K562 (cell line): ENCODE data around the gene ANKRD34A. TPM values are rescaled to one million over a fixed set of nuclear protein-coding genes. Genes with fewer than 3 reads are reported as not detected.

Experiments
- ADNP ChIP-seq: fragments of 200-800 bp; sonication (Bioruptor generic); IDR thresholded peaks from 2 replicates; pipeline ENCODE4 v1.6.1; 2016; ENCODE audit warnings: missing genetic modification characterization, missing compliant biosample characterization
- ELF1 ChIP-seq: fragments of 200-800 bp; sonication (Bioruptor generic); IDR thresholded peaks from 2 replicates; pipeline ENCODE4 v1.6.1; 2016; ENCODE audit warnings: missing genetic modification characterization, missing compliant biosample characterization
- ERF ChIP-seq: fragments of 450-650 bp; formaldehyde crosslinking; IDR thresholded peaks from 2 replicates; pipeline ENCODE4 v1.4.0; 2020; ENCODE audit warnings: mild to moderate bottlenecking, mixed read lengths
- FOXJ3 ChIP-seq: sonication (generic); formaldehyde crosslinking; IDR thresholded peaks from 2 replicates; pipeline ENCODE4 v1.4.0; 2020; ENCODE audit warnings: mild to moderate bottlenecking, missing genetic modification reagents
- HDAC8 ChIP-seq: fragments of 450-650 bp; IDR thresholded peaks from 2 replicates; pipeline ENCODE4 v1.6.1; 2016; ENCODE audit warnings: mild to moderate bottlenecking, missing genetic modification characterization, moderate library complexity, missing compliant biosample characterization
- HNRNPH1 ChIP-seq: fragments of 200-400 bp; formaldehyde crosslinking; optimal IDR thresholded peaks from 2 replicates; pipeline ENCODE3; 2017; ENCODE audit warnings: low read depth, mild to moderate bottlenecking, low read length, moderate library complexity
- HSF4 ChIP-seq: fragments of 250-450 bp; sonication (Bioruptor Pico); IDR thresholded peaks from 2 replicates; pipeline ENCODE4 v2.1.2; 2022; ENCODE audit warnings: mild to moderate bottlenecking, moderate library complexity, borderline replicate concordance
- MEIS2 ChIP-seq: fragments of 450-650 bp; IDR thresholded peaks from 2 replicates; pipeline ENCODE4 v1.6.1; 2014; ENCODE audit warnings: mild to moderate bottlenecking; ENCODE audit not compliant: partially characterized antibody
- NFRKB ChIP-seq: fragments of 450-650 bp; IDR thresholded peaks from 2 replicates; pipeline ENCODE4 v1.6.1; 2016; ENCODE audit warnings: low read depth
- PPARD ChIP-seq: fragments of 250-450 bp; sonication (Bioruptor Pico); IDR thresholded peaks from 2 replicates; pipeline ENCODE4 v1.8.0; 2022; ENCODE audit warnings: inconsistent platforms, mild to moderate bottlenecking, moderate library complexity
- RFX1 ChIP-seq: fragments of 450-650 bp; IDR thresholded peaks from 2 replicates; pipeline ENCODE4 v1.6.1; 2016; ENCODE audit warnings: mild to moderate bottlenecking, moderate library complexity
- TAF1 ChIP-seq: IDR thresholded peaks from 2 replicates; pipeline ENCODE4 v1.6.1; 2011; ENCODE audit warnings: mild to moderate bottlenecking, low read length, moderate library complexity; ENCODE audit not compliant: insufficient read depth, control insufficient read depth, severe bottlenecking; ENCODE audit errors: extremely low read depth
- ZNF253 ChIP-seq: fragments of 250-450 bp; sonication (Bioruptor Pico); conservative IDR thresholded peaks from 2 replicates; pipeline ENCODE4 v1.6.1; 2021; ENCODE audit warnings: mild to moderate bottlenecking
- ZNF740 ChIP-seq, 3 experiments: fragments of 200-800 bp in 1 of 3; sonication (Bioruptor generic) in 1 of 3; sonication (generic) in 1 of 3; formaldehyde crosslinking in 1 of 3; IDR thresholded peaks; 2 replicates each; pipeline versions ENCODE4 v1.6.1 to v1.8.0; 2016 to 2022; ENCODE audit warnings: mild to moderate bottlenecking in 2 of 3, missing compliant biosample characterization in 2 of 3, missing genetic modification characterization in 2 of 3, missing genetic modification reagents in 1 of 3
- ZNF766 ChIP-seq: fragments of 200-800 bp; sonication (Bioruptor generic); conservative IDR thresholded peaks from 2 replicates; pipeline ENCODE4 v1.6.1; 2016; ENCODE audit warnings: missing genetic modification characterization, missing compliant biosample characterization
- polyA plus RNA-seq, 8 experiments: library from polyadenylated mRNA; depleted of rRNA in 4 of 8; stranded (reverse) in 5 of 8; unstranded in 3 of 8; fragments of >200 nt; fragmentation: Nextera tagmentation in 2 of 8; fragmentation: Illumina TruSeq in 1 of 8; extraction: Ambion mirVana in 2 of 8; extraction: Trizol in 1 of 8; gene quantifications; 2 replicates each; pipeline versions ENCODE4 v1.2.1 to v1.2.3, GENCODE V29; 2011 to 2014; ENCODE audit warnings: inconsistent platforms in 1 of 8, missing spikeins in 1 of 8
- total RNA-seq, 7 experiments: library from RNA; depleted of rRNA in 6 of 7; stranded (reverse); fragments of >200 nt in 6 of 7; fragmentation: Illumina TruSeq in 2 of 7; extraction: Trizol in 2 of 7; gene quantifications; 2 replicates each; pipeline versions ENCODE4 v1.2.1 to v1.2.3, GENCODE V29; 2011 to 2021; ENCODE audit warnings: low replicate concordance in 1 of 7
- TF ChIP-seq, protein P1 (sequence below): fragments of 450-650 bp; IDR thresholded peaks from 2 replicates; pipeline ENCODE4 v1.6.1; 2017; ENCODE audit warnings: antibody characterized with exemption, mild to moderate bottlenecking
- TF ChIP-seq, protein P2 (sequence below): fragments of 450-650 bp; IDR thresholded peaks from 2 replicates; pipeline ENCODE4 v1.6.1; 2016; ENCODE audit warnings: low read depth, mild to moderate bottlenecking, moderate library complexity
- TF ChIP-seq, protein P3 (sequence below), 2 experiments: fragments of 250-450 bp in 1 of 2; fragments of 450-650 bp in 1 of 2; sonication (Bioruptor Pico) in 1 of 2; IDR thresholded peaks; 2 replicates each; pipeline versions ENCODE4 v1.6.1 to v1.8.0; 2016 to 2021; ENCODE audit warnings: mild to moderate bottlenecking in 2 of 2, moderate library complexity in 2 of 2, missing compliant biosample characterization in 1 of 2, missing genetic modification characterization in 1 of 2
- TF ChIP-seq, protein P4 (sequence below): fragments of 250-450 bp; sonication (Bioruptor Pico); IDR thresholded peaks from 2 replicates; pipeline ENCODE4 v1.8.0; 2021; ENCODE audit warnings: mild to moderate bottlenecking, moderate library complexity

ANKRD34A gene
- total and polyA plus RNA-seq, 9 of the 15 experiments (the other 6 are each of a cell fraction or from before 2014, with no cell fraction given), result 0.06 to 1.6 (median 0.43) TPM

DNA sequence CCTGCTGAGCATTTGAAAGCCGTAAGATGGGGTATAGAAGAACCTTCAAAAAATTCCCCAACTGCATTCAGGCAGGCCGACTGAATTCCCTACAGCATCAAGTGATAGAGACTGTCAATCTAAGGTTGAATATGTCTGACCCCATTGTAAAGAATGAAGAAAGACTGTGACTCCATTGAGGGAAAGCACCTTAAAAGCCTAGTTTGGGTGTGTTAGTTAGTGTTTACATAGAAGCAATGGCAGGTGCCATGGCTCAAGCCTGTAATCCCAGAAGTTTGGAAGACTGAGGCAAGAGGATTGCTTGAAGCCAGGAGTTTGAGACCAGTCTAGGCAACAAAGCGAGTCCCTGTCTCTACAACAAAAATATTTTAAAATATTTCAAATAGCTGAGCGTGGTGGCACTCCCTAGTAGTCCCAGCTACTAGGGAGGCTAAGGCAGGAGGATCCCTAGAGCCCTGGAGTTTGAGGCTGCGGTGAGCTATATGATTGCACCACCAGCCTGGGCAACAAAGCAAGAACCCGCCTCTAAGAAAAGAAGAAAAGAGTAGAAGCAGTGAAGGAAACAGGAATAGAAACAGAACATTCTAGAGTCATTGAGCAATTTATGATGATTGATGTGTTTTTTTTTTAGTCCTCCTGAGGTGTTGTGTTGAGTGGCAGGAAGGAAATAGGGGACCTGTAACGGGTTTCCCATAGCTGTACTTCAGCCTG is 15.5 kb upstream of the ANKRD34A start (continued):
- peak; percentile 29 for TF ChIP-seq TAF1
- TF ChIP-seq ZNF253 (CRISPR knock-in tag), result no peak
- peak; percentile 88 for TF ChIP-seq MEIS2
- 0 out of 2 replicates have a peak, but pooled peaks have one; percentile 35 for TF ChIP-seq HSF4 (CRISPR knock-in tag)
- TF ChIP-seq, protein P1, sequence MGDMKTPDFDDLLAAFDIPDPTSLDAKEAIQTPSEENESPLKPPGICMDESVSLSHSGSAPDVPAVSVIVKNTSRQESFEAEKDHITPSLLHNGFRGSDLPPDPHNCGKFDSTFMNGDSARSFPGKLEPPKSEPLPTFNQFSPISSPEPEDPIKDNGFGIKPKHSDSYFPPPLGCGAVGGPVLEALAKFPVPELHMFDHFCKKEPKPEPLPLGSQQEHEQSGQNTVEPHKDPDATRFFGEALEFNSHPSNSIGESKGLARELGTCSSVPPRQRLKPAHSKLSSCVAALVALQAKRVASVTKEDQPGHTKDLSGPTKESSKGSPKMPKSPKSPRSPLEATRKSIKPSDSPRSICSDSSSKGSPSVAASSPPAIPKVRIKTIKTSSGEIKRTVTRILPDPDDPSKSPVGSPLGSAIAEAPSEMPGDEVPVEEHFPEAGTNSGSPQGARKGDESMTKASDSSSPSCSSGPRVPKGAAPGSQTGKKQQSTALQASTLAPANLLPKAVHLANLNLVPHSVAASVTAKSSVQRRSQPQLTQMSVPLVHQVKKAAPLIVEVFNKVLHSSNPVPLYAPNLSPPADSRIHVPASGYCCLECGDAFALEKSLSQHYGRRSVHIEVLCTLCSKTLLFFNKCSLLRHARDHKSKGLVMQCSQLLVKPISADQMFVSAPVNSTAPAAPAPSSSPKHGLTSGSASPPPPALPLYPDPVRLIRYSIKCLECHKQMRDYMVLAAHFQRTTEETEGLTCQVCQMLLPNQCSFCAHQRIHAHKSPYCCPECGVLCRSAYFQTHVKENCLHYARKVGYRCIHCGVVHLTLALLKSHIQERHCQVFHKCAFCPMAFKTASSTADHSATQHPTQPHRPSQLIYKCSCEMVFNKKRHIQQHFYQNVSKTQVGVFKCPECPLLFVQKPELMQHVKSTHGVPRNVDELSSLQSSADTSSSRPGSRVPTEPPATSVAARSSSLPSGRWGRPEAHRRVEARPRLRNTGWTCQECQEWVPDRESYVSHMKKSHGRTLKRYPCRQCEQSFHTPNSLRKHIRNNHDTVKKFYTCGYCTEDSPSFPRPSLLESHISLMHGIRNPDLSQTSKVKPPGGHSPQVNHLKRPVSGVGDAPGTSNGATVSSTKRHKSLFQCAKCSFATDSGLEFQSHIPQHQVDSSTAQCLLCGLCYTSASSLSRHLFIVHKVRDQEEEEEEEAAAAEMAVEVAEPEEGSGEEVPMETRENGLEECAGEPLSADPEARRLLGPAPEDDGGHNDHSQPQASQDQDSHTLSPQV, result peak; percentile 91
- TF ChIP-seq, protein P2, sequence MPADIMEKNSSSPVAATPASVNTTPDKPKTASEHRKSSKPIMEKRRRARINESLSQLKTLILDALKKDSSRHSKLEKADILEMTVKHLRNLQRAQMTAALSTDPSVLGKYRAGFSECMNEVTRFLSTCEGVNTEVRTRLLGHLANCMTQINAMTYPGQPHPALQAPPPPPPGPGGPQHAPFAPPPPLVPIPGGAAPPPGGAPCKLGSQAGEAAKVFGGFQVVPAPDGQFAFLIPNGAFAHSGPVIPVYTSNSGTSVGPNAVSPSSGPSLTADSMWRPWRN, result no peak
- peak; percentile 56; the same call in 1 of the 2 replicates for TF ChIP-seq ZNF766 (CRISPR knock-in tag)
- no peak for TF ChIP-seq ADNP (tag)
- peak; percentile 78 for TF ChIP-seq NFRKB
- no peak for TF ChIP-seq ERF (CRISPR knock-in tag)
- peak; percentile 72; the same call in 1 of the 2 replicates for TF ChIP-seq ELF1 (tag)
- TF ChIP-seq PPARD (CRISPR knock-in tag), result no peak
- TF ChIP-seq, protein P3, sequence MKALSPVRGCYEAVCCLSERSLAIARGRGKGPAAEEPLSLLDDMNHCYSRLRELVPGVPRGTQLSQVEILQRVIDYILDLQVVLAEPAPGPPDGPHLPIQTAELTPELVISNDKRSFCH (CRISPR knock-in tag; IDR thresholded peaks at IDR 0.05), result no peak
- TF ChIP-seq, protein P3 (tag; IDR thresholded peaks at IDR 0.05), result 0 out of 2 replicates have a peak, but pooled peaks have one; percentile 15
- TF ChIP-seq, protein P4, sequence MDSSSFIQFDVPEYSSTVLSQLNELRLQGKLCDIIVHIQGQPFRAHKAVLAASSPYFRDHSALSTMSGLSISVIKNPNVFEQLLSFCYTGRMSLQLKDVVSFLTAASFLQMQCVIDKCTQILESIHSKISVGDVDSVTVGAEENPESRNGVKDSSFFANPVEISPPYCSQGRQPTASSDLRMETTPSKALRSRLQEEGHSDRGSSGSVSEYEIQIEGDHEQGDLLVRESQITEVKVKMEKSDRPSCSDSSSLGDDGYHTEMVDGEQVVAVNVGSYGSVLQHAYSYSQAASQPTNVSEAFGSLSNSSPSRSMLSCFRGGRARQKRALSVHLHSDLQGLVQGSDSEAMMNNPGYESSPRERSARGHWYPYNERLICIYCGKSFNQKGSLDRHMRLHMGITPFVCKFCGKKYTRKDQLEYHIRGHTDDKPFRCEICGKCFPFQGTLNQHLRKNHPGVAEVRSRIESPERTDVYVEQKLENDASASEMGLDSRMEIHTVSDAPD (CRISPR knock-in tag), result no peak
- TF ChIP-seq HNRNPH1, result no peak
- TF ChIP-seq HDAC8 (tag), result no peak
- no peak for TF ChIP-seq ZNF740 (CRISPR knock-in tag; IDR thresholded peaks at IDR 0.05)
- peak in 1 of 2 experiments; percentile 54; a peak in 1 of 4 replicates for TF ChIP-seq ZNF740 (tag; IDR thresholded peaks at IDR 0.05)
- TF ChIP-seq FOXJ3 (CRISPR knock-in tag), result no peak
- peak; percentile 61 for TF ChIP-seq RFX1
